Stimulated activated CD4-positive, alpha-beta T cell treated with anti-CD3 and anti-CD28 coated beads, Interleukin-15, amount 100 ng/mL, for 48 hours (primary cell): ENCODE measurements around the gene INAFM1.
"Not testable (repeated sequence)": the region's sequence is repeated elsewhere in the genome, so short reads cannot be mapped to it uniquely, and the experiment has no call there.

Source experiments
- DNase-seq, 2 donors: peaks; one replicate each; pipeline ENCODE4 v3.0.0-alpha.2; 2020; ENCODE audit warnings: low read depth in 2 of 2

The INAFM1 gene

DNA sequence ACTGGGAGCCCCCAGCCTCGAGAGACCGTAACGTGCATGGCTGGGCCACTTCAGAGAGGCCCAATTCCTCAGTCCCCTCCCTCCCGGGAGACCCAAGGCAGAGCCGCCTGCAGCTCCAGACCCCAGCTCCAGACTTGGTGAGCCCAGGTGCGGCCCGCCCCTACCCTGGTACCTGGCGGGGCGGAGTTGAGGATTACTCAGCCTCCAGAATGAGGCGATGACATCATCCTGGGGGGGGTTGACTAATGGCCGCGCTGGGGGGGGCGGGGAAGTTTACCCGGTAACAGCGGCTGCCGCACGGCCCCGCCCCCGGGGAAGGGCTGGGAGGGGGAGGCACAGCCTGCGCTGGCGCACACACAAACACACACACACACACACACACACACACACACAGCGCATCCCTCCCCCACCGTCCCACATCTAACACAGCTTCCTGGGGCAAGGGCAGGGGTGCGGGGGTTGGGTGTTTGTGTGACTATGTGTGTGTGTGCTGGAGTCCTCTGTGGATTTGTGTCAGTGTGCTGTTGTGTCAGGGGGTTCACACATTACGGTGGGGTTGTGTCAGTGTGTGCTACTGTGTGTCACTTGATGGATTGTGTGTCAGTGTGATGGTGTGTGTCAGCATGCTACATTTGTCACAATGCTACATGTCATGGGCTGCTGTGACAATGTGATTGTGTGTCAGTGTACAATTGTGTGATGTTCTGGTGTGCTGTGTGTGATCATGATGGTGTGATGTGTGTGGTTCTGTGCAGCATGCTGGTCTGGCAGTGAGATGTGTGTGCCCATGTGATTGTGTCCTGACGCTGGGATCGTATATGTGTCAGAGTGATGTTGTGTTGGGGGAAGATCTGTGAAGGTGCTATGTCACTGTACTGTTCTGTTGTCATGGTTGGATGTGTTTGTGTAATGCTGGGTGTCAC lies 33.4 kb upstream of the INAFM1 start:
- peak in 1 of 2 donors; percentile 83 for DNase-seq

DNA sequence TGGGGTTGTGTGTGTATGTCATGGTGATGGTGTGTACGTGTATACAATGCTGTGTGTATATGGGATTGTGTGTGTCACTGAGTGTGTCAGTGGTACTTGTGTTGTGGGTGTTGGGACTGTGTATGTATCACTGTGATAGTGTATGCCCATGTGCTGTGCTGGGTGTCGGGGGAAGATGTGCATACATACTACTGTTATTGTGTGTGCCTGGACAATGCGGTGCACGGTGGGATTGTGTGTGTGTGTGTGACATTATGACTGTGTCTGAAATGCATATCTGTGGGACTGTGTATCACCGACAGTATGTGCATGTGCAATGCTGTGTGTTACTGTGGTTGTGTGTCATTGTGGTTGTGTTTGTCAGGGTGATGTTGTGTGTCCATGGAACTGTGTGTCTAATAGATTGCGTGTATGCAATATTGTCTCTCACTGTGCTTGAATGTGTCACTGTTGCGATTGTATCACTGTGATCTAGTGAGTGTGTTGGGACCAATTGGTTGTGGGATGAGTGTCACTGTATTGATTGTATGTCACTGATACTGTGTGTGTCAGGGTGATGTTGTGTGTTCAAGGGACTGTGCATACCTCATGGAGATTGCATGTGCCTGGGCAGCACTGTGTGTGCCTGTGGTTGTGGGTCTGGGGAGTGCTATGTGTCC lies 32.6 kb upstream of the INAFM1 start:
- DNase-seq, result no peak

DNA sequence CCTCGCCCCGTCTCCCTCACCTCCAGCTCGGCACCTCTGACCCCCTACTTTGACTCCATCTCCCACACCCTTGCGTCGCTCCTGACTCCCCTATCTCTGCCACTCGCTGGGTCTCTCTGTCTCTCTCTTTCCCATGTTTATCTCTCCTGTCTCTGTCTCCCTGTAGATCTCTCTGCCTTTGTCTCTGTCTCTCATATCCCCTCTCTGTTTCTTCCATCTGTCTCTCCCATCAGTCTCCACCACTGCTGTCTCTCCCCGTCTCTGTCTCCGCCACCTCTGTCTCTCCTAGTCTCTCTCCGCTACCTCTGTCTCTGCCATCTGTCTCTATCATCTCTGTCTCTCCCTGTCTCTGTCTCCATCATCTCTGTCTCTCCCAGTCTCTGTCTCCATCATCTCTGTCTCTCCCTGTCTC lies 31.3 kb upstream of the INAFM1 start:
- no peak for DNase-seq

DNA sequence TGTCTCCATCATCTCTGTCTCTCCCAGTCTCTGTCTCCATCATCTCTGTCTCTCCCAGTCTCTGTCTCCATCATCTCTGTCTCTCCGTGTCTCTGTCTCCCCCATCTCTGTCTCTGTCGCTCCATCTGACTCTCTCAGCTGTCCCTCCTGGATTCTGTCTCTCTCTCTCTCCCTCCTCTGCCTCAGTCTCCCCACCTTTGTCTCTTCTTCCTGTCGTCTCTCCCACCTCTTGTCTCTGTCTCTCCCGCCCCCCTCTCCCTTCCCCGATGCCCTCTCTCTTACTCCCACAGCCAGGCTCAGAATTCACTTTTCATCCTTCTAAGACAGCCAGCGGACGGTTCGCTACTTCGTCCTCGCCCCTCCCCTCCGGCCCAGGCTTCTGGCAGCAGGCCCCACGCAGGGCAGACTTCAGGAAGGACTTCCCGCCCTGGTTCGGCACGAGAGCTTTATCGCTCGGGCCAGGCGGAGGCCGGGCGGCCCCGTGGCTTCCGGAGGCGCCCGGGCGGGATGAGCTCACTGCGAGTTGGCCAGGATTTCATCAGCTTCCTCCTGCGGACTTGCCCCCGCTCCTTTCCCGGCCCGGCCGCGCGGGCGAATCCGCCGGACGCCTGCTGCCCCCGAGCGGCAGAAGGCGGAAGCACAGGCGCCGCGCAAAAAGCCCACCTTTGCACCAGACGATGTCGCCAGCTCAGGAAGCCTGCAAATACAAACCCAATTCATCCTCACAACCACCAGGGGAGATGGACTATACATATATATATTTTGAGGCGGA lies 30.7 kb upstream of the INAFM1 start:
- peak; percentile 89 to 91 for DNase-seq

DNA sequence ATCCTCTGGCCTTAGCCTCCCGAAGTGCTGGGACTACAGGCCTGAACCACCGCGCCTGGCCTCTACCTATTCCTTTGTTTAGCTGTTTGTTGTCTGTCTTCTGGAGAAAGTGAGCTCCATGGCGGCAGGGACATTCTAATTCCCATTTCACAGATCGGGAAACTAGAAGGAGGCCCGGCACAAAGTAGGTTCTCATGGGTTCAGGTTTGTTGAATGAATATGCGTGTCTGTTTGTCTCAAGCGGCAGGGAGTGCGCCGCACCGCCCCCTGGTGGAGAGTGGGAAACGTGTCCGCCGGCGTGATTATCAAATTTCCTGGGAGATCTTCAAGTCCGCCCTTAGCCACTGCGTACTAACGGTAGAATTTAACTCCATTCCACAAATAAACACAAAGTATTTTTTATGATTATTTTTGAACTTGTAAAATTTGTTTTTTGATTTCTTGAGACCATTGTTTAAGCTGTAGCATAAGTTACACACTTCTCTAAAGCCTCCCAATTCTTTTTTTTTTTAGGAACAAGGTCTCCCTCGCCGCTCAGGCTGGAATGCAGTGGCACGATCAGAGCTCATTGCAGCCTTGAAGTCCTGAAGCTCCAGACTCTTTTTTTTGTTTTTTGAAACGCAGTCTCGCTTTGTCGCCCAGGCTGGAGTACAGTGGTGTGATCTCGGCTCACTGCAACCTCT lies 27.2 kb upstream of the INAFM1 start:
- DNase-seq, result peak in 1 of 2 donors; percentile 75

DNA sequence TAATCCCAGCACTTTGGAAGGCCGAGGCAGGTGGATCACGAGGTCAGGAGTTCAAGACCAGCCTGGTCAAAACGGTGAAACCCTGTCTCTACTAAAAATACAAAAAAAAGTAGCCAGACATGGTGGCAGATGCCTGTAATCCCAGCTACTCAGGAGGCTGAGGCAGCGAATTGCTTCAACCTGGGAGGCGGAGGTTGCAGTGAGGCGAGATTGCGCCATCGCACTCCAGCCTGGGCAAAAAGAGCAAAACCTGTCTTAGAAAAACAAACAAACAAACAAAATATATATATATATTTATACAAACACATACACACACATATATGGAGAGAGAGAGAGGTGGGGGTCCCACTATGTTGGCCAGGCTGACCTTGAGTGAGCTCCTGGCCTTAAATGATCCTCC lies 21.7 kb upstream of the INAFM1 start:
- DNase-seq, result not testable (repeated sequence)

DNA sequence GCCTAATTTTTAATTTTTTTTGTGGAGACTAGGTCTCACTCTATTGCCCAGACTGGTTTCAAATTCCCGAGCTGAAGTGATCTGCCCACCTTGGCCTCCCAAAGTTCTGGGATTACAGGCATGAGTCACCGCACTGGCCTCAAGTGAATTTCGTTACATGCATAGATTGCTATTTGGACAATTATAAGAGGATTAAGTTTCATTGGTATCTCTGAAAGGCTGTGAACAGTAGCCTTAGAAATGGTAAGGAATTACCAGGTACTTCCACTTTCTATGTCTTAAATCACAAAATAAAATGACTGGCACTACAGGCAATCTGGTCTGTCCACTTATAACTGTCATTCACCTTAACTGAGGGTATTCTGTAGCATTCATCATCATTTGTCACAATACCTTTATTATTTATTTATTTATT lies 21.2 kb upstream of the INAFM1 start:
- DNase-seq, result no peak

DNA sequence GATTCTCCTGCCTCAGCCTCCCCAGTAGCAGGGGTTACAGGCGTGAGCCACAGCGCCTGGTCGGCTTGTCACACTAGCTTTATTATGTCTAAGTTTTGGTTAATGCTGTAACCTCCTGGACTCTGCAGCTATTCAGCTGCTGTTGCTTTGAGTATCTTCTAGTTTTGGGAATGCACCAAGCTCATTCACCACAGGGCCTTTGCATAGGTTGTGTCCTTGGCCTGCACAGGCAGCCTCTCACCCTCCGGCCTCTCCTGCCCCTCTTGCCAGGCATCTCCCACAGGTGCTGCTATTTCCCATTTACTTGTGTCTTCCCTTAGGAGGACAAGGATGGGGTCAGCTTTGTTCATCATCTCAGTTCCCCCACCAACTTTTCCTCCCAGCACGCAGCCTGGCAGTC lies 20.7 kb upstream of the INAFM1 start:
- no peak for DNase-seq

DNA sequence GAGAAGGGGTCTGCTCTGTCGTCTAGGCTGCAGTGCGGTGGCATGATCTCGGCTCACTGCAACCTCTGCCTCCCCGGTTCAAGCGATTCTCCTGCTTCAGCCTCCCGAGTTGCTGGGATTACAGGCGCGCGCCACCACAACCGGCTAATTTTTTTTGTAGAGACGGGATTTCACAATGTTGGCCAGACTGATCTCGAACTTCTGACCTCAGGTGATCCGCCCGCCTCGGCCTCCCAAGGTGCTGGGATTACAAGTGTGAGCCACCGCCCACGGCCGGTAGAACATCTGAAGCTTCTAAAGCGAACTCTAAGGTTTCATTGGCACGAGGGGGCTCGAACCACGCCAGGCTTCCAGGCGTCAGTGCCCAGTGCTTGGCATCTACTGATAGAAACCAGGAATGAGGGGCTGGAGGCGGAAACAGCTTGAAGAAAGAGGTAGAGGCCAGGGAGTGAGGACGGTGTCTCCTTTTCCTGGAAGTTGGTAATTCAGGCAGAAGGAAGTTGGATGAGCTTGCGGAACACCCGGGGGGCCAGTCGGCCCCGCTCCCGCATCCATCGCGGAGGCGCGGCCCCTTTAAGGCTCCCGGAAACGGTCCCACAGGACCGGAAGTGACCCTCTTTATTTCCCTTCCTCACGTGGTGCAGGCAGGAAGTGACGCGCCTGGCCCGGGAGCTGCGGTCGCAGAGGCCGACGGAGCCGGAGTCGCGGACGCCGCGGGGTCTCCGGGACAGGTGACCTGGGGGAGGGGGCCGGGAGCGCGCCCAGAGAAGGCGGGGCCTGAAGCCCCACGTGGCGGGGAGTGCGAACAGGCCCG lies 18.6 kb upstream of the INAFM1 start, which contains the start of gene CCDC9:
Gene CCDC9 (plus strand): TSS at position 647 of the 814 bp plus-strand sequence. CDS start 1,876 bp downstream, outside the sequence.
- peak; percentile 95 to 97 for DNase-seq

DNA sequence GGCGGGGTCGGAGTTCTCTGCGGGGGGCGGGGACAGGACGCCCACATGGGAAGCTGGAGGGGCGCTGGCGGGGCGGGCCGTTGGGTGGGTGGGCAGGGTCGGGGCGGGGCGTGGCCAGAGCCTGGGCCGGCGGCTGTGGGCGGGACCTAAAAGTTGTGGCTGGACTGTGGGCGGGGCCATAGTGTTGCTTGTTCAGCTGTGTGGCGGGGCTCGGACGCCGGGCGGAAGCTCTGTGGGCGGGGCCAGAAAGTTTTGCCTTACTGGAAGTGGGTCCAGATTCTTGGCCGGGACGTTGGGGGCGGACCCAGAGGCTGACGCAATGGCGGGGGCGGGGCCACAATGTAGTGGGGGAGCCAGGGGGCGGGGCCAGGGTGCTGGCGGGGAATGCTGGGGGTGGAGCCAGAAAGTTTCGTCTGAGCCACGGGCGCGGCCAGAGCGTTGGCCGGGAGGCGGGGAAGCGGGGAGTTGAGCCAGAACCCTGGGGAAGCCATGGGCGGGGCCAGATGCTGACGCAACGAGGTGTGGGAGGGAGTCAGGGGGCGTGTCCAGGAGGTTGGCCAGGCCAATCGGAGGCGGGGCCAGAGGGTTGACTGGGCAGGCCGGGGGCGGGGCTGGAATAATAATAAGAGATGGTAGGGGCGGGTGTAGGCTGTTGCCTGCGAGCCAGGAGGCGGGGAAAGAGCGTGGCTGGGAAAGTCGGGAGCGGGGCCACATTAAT lies 17.8 kb upstream of the INAFM1 start:
- peak; percentile 100 for DNase-seq

DNA sequence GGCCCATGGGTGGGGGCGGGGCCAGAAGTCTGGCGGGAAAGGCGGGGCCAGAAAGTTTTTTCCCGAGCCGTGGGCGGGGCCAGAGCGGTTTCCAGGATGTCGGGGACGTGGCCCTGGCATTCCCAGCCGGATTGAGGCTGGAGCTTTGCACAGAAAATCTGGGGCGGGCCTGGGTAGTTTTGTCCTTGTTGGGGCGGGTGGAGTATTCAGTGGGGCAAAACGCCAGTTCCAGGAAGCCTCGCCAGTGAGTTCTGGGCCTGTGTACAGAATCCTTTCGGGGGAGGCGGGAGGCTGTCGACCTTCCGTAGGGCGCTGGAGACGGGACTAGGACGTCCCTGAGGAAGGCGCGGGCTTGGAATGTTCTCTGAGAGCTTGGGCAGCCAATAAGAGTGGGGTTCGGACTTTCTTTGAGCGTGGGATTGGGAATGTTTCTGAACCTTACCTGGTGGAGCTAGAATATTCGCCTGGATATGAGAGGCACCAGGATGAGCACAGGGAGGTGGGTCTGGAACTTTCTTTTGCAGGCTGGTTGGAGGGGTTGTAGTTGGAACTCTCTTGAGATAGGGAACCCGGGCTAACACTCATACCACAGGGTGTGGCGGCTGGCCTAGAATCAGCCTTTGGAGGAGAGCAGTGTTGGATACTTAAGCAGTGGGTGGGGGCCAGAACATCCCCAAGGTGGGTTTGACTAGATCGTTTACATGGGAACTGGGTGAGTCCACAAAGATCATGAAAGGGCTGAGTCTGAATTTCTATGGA lies 17.1 kb upstream of the INAFM1 start:
- DNase-seq, result no peak

DNA sequence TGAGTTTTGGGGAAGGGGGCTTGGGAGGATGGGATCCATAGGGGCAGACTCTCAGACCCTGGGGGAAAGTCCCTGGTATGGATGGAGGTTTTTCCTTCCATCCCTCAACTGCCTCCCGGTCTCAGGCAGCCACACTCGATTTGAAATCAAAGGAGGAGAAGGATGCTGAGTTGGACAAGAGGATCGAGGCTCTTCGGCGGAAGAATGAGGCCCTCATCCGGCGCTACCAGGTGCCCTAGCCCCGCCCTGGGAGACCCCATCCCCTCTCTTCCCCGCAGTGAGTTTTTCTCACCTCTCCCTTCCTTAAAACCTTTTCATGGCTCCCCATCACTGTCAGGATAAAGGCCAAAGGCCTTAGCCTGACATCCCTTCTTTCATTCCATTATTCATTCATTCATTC lies 16.3 kb upstream of the INAFM1 start:
- DNase-seq, result no peak

DNA sequence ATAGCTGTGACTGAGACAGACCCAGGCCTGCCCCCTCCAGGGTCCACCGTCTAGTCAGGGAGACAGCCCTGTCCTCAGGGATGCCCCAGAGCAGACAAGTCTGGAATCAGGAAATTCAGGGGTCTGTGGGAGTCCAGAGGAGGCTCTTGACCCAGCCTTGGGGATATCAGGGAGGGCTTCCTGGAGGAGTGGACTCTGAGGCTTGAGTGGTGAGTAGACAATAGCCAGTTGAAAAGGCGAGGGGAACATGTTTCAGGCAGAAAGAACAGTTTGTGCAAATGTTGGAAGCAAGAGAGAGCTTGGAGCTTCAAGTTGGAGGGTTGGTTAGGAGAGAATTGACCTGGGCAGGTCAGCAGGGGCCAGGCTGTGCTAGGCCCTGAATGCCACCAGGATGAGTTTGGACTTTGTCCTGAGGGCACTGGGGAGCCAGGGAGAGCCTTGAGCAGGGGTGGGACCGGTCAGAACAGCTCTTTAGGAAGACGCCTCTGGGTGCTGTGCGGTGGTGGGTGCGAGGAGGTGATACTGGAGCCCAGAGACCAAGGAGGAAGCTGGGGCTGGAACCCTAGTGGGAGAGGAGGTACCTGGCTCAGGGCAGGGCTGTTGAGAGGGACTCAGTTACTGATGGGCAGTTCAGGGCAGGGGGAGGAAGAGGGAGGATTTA lies 15.7 kb upstream of the INAFM1 start:
- DNase-seq, result no peak

DNA sequence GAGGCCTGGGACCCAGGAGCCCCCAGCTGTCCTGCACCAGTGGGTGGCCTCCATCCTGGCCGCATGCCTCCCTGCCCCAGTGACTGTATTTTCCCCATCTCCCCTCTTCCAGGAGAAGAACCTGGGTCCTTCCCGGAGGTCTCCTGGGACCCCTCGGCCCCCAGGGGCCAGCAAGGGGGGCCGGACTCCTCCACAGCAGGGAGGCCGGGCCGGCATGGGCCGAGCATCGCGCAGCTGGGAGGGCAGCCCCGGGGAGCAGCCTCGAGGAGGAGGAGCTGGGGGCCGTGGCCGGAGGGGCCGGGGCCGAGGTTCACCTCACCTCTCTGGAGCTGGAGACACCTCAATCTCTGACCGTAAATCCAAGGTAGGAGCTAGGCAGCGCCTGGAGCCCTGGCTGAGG lies 14.2 kb upstream of the INAFM1 start:
- DNase-seq, result no peak

DNA sequence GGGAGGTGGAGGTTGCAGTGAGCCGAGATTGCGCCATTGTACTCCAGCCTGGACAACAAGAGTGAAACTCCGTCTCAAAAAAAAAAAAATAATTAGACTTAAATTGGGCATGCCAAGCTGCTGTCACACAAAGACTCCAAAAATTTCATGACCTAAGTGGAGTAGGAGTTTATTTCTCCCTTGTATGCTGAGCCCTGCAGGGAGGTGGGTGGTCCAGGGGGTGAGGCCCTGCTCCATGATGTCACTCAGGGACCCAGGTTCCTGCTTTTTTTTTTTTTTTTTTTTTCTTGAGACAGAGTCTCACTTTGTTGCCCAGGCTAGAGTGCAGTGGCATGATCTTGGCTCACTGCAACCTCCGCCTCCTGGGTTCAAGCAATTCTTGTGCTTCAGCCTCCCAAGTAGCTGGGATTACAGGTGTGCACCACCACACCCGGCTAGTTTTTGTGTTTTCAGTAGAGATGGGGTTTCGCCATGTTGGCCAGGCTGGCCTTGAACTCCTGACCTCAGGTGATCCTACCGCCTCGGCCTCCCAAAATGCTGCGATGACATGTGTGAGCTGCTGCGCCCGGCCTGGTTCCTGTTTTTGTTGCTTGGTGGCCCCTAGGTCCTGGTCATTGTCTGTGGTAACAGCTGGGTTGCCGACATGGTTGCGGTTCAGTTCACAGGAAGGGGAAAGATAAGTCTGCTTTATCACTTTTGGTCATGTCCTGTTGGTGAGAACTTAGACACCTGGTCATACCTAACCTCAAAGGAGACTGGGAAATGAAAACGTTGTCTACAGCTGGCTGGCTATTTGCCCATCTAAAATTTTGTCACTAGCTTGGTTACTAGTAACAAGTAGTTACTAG lies 12.5 kb upstream of the INAFM1 start:
- DNase-seq, result not testable (repeated sequence)

DNA sequence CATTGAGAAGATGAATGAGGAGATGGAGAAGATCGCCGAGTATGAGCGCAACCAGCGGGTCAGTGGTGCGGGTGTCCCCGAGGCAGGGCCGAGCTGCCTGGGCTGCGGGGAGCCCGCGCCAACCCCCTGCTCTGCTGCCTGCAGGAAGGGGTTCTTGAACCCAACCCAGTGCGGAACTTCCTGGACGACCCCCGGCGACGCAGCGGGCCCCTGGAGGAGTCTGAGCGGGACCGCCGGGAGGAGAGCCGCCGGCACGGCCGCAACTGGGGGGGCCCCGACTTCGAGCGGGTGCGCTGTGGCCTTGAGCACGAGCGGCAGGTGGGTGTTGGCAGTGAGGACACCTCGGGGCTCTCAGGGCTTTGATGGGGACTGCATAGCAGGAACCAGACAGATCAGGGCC lies 10.1 kb upstream of the INAFM1 start:
- no peak for DNase-seq

DNA sequence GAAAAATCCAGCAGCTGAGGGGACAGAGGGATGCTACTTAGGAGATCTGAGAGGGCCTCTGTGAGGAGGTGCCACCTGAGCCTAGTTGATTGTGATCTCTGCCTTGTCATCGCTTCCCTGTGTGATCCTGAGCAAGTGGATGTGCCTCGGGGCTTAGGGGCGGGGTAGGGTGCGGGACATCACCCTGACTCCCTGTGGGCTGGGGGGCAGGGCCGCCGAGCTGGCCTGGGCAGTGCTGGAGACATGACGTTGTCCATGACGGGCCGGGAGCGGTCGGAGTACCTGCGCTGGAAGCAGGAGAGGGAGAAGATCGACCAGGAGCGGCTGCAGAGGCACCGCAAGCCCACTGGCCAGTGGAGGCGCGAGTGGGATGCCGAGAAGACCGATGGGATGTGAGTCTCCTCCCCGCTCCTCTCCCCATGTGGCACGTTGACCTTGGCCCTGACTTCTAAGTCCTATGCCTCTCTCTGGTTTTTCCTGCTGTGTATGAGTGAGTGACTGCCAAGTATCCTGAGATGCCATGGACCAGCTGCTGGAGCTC lies 8.2 kb upstream of the INAFM1 start:
- DNase-seq, result no peak

DNA sequence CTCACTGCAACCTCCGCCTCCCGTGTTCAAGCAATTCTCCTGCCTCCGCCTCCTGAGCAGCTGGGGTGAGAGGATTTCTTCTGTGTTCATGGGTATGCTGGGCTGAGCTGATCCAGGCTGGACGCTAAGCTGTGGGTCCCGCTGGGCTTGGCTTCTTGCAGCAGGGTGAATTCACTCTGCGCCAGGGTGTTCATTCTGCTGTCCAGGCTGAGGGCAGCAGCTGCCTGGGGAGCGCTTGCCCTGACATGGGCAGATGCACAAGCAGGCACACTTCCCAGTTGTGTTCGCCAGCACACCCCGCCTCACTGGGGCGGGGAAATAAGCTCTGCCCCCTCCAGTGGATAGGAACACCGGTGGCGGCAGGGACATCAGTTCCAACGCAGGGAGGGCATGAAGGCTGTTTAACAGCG lies 7.3 kb upstream of the INAFM1 start:
- DNase-seq, result no peak
